ENCODE results near the gene PLA2G12A. TPM values are rescaled to one million over a fixed set of nuclear protein-coding genes. Genes with fewer than 3 reads are reported as not detected.

Gene PLA2G12A
- total and polyA plus RNA-seq, 2 of the 8 experiments (the other 6 are each of a cell fraction or from before 2014, with no cell fraction given), result 26.6 to 47.2 TPM

DNA sequence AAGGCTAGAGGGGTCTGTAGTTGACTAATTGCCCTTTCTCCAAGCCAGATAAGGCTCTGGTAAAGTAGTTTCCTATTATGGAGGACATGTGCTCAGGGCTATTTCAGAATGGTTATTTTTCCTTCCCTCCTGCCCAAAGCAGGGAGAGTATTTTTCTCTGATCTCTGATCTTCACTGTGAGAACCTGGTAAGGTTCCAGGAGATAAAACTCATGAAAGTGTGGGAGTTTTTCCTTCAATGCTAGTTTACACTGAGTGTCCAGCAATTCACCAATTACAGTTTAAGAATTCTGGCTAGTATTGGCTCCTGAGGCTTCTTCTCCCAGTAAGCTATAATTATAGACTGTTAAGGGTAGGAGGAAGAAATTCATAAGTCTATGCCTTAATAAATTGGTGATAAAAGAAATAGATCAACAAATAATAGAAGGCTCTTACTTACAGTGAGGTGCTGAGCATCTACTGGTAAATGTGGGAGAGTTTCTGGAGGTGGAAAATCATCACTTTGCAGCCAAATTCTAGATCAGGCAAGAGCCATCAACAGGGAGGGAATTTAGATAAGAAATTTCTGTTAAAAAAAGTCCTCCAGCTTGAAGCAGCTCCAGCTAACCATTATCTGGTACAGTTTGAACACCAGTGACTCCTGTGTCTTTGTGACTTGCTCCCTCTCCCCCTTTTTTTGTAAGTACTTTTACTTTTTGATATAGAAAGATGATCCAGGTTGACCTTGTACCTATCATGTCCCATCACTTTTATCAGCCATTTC lies 57.5 kb downstream of the PLA2G12A start:
- Histone ChIP-seq H3K4me3 (ENCODE audit: extremely low read depth in 1 of 4, insufficient read depth in 2 of 4, low read depth in 3 of 4, low read length in 4 of 4) (no peak overlapping the region), H2AK5ac (ENCODE audit: low read depth, low read length) (no peak overlapping the region), H2AFZ (ENCODE audit: low read length) (no peak overlapping the region), H2BK15ac (ENCODE audit: low read length) (no peak overlapping the region), H3K4me2 (ENCODE audit: insufficient read depth in 1 of 2, low read depth in 2 of 2, low read length in 2 of 2) (no peak overlapping the region), H3K36me3 (ENCODE audit: control insufficient read depth in 2 of 4, insufficient read depth in 4 of 4, low read length in 3 of 4) (no peaks in the 10 kb centered on the region), H3K56ac (replicated peaks; ENCODE audit: insufficient read length, low read depth, low read length) (no peak overlapping the region), H3K9me3 (ENCODE audit: insufficient read depth in 2 of 2, low read depth in 1 of 2, low read length in 1 of 2) (peaks cover under 1 to 3% of the 10 kb centered on the region in 2 experiments; a peak in 1 of 4 replicates), H2BK12ac (ENCODE audit: low read depth, low read length) (no peak overlapping the region), H3K79me2 (ENCODE audit: control insufficient read depth in 1 of 2, insufficient read depth in 2 of 2, low read length in 2 of 2) (no peaks in the 10 kb centered on the region), H3K23ac (ENCODE audit: insufficient read length) (no peak overlapping the region), H2BK20ac (ENCODE audit: low read length) (no peak overlapping the region), H3K27me3 (replicated peaks in 1 of 4; ENCODE audit: control insufficient read depth in 3 of 4, extremely low read depth in 1 of 4, insufficient read depth in 3 of 4, low read length in 3 of 4) (no peaks in the 10 kb centered on the region), H3K27ac (ENCODE audit: low read depth, low read length) (no peak overlapping the region), H4K8ac (ENCODE audit: extremely low read depth, insufficient read depth, low read length) (no peak overlapping the region), H3K23me2 (ENCODE audit: low read depth, low read length) (no peaks in the 10 kb centered on the region; the same call in 1 of the 2 replicates), H2BK5ac (ENCODE audit: low read depth, low read length) (no peak overlapping the region), H3K18ac (ENCODE audit: extremely low read depth, low read length) (no peak overlapping the region), H3K4ac (replicated peaks; ENCODE audit: insufficient read length, low read depth, low read length) (no peak overlapping the region), H4K5ac (ENCODE audit: insufficient read length, low read depth, low read length) (no peak overlapping the region), H3K79me1 (ENCODE audit: low read depth, low read length) (no peaks in the 10 kb centered on the region), H4K91ac (replicated peaks; ENCODE audit: insufficient read length, low read length) (no peak overlapping the region), H3K9ac (replicated peaks in 1 of 4; ENCODE audit: extremely low read depth in 1 of 4, low read depth in 3 of 4, low read length in 3 of 4) (no peak overlapping the region), H4K20me1 (replicated peaks in 1 of 2; ENCODE audit: control insufficient read depth in 1 of 2, insufficient read depth in 2 of 2, low read length in 2 of 2) (no peaks in the 10 kb centered on the region), H2BK120ac (replicated peaks; ENCODE audit: low read depth, low read length) (no peak overlapping the region), H3K4me1 (replicated peaks in 1 of 4; ENCODE audit: control insufficient read depth in 3 of 4, insufficient read depth in 4 of 4, low read length in 3 of 4) (no peaks in the 10 kb centered on the region), H3K14ac (ENCODE audit: insufficient read length) (no peak overlapping the region)
- CTCF ChIA-PET (ENCODE audit: partially characterized antibody), result interaction anchor here (0.7 to 1.5 kb wide), 2 partner anchors 13 to 30 kb away, joined by 3 to 5 read pairs; no protein-coding TSS in a partner anchor
- POLR2A ChIA-PET (ENCODE audit: partially characterized antibody), result no interaction called here
- DNase-seq (ENCODE audit: low read depth in 1 of 2, low spot score in 2 of 2) (no peak), FAIRE-seq (no peak)
- TF ChIP-seq JUND (IDR thresholded peaks at IDR 0.05; ENCODE audit: low read length), result no peak
- no peak for TF ChIP-seq PHF8 (conservative IDR thresholded peaks at IDR 0.05; ENCODE audit: low read depth, low read length)
- TF ChIP-seq SP4 (IDR thresholded peaks at IDR 0.05; ENCODE audit: low read length), result no peak
- TF ChIP-seq SIRT6 (IDR thresholded peaks at IDR 0.05; ENCODE audit: low read length), result no peak
- TF ChIP-seq CHD2 (IDR thresholded peaks at IDR 0.05; ENCODE audit: low read length), result no peak
- no peak for TF ChIP-seq MAFK (IDR thresholded peaks at IDR 0.05; ENCODE audit: low read depth, low read length)
- no peak for TF ChIP-seq CBX5 (IDR thresholded peaks at IDR 0.05; ENCODE audit: low read depth, low read length)
- no peak for TF ChIP-seq CHD1 (IDR thresholded peaks at IDR 0.05; ENCODE audit: low read depth, low read length)
- no peak for TF ChIP-seq YY1 (IDR thresholded peaks at IDR 0.05; ENCODE audit: low read depth, low read length)
- TF ChIP-seq RAD21 (IDR thresholded peaks at IDR 0.05 in 1 of 2, conservative IDR thresholded peaks at IDR 0.05 in 1 of 2; ENCODE audit: low read depth in 2 of 2, low read length in 2 of 2), result no peak
- TF ChIP-seq, protein P1, sequence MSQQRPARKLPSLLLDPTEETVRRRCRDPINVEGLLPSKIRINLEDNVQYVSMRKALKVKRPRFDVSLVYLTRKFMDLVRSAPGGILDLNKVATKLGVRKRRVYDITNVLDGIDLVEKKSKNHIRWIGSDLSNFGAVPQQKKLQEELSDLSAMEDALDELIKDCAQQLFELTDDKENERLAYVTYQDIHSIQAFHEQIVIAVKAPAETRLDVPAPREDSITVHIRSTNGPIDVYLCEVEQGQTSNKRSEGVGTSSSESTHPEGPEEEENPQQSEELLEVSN (IDR thresholded peaks at IDR 0.05), result no peak
- TF ChIP-seq SP2 (IDR thresholded peaks at IDR 0.05; ENCODE audit: low read length), result no peak
- TF ChIP-seq RNF2 (IDR thresholded peaks at IDR 0.05; ENCODE audit: borderline replicate concordance, low read depth, low read length, missing control alignments, poor library complexity, severe bottlenecking), result no peak
- no peak for TF ChIP-seq KDM5A (IDR thresholded peaks at IDR 0.05; ENCODE audit: low read length)
